Keratinocyte (primary cell): ENCODE measurements around the gene ITGA11. TPM values are rescaled to one million over a fixed set of nuclear protein-coding genes. Genes with fewer than 3 reads are reported as not detected.

ENCODE experiments used
- DNase-seq: peaks from one replicate; pipeline ENCODE4 v3.0.0-alpha.2; 2011; ENCODE audit warnings: low read depth, missing footprints, low spot score
- FAIRE-seq: peaks from 2 replicates; lab custom pipeline; 2011; peaks lifted over from hg19 to GRCh38; lab: Jason Lieb, UNC
- H2AFZ ChIP-seq: 2 replicates; pipeline ENCODE4 v1.6.0; 2012; ENCODE audit warnings: low read length, control low read depth, inconsistent platforms; ENCODE audit not compliant: control insufficient read depth
- H3K27ac ChIP-seq: 2 replicates; pipeline ENCODE4 v1.5.1; 2011; ENCODE audit warnings: low read length; ENCODE audit not compliant: control insufficient read depth, insufficient read depth
- H3K27me3 ChIP-seq: 3 replicates; pipeline ENCODE4 v1.6.0; 2011; ENCODE audit warnings: low read length; ENCODE audit not compliant: control insufficient read depth, insufficient read depth; ENCODE audit errors: extremely low read depth
- H3K36me3 ChIP-seq, 2 experiments: 2 replicates in 1 of 2; 3 replicates in 1 of 2; pipeline ENCODE4 v1.5.1; 2011; ENCODE audit warnings: low read length in 2 of 2, mild to moderate bottlenecking in 1 of 2; ENCODE audit not compliant: control insufficient read depth in 2 of 2, insufficient read depth in 2 of 2; ENCODE audit errors: extremely low read depth in 1 of 2
- H3K4me1 ChIP-seq: 3 replicates; pipeline ENCODE4 v1.5.1; 2011; ENCODE audit warnings: low read length; ENCODE audit not compliant: control insufficient read depth, insufficient read depth; ENCODE audit errors: extremely low read depth
- H3K4me2 ChIP-seq: 3 replicates; pipeline ENCODE4 v1.6.0; 2011; ENCODE audit warnings: low read depth, low read length; ENCODE audit not compliant: control insufficient read depth, insufficient read depth; ENCODE audit errors: extremely low read depth
- H3K4me3 ChIP-seq, 3 experiments: fragments of 200-600 bp in 1 of 3; sonication (generic) in 1 of 3; 2 replicates in 2 of 3; 3 replicates in 1 of 3; pipeline ENCODE4 v1.5.1; 2011 to 2016; ENCODE audit warnings: low read length in 3 of 3, mild to moderate bottlenecking in 3 of 3, control low read depth in 2 of 3, inconsistent platforms in 1 of 3, low read depth in 1 of 3, mixed read lengths in 1 of 3, mixed run types in 1 of 3, moderate library complexity in 1 of 3; ENCODE audit not compliant: control insufficient read depth in 2 of 3, insufficient read depth in 2 of 3; ENCODE audit errors: extremely low read depth in 1 of 3
- H3K79me2 ChIP-seq: 2 replicates; pipeline ENCODE4 v1.6.0; 2012; ENCODE audit warnings: low read length; ENCODE audit not compliant: control insufficient read depth, insufficient read depth
- H3K9ac ChIP-seq: 3 replicates; pipeline ENCODE4 v1.6.0; 2011; ENCODE audit warnings: low read length; ENCODE audit not compliant: control insufficient read depth, insufficient read depth; ENCODE audit errors: extremely low read depth
- H3K9me1 ChIP-seq: 3 replicates; pipeline ENCODE4 v1.6.0; 2011; ENCODE audit warnings: low read length; ENCODE audit not compliant: control insufficient read depth, insufficient read depth; ENCODE audit errors: extremely low read depth
- H3K9me3 ChIP-seq: 2 replicates; pipeline ENCODE4 v1.5.1; 2012; ENCODE audit warnings: low read depth, low read length; ENCODE audit not compliant: control insufficient read depth
- H4K20me1 ChIP-seq: 3 replicates; pipeline ENCODE4 v1.6.0; 2011; ENCODE audit warnings: low read length; ENCODE audit not compliant: control insufficient read depth, insufficient read depth; ENCODE audit errors: extremely low read depth
- CTCF ChIP-seq, 3 experiments: IDR thresholded peaks in 1 of 3; conservative IDR thresholded peaks in 1 of 3; optimal IDR thresholded peaks in 1 of 3; 2 replicates in 2 of 3; 3 replicates in 1 of 3; pipeline versions ENCODE3 to v1.5.1; 2011; ENCODE audit warnings: low read length in 3 of 3, mild to moderate bottlenecking in 3 of 3, moderate library complexity in 2 of 3, control low read depth in 1 of 3, inconsistent platforms in 1 of 3; ENCODE audit not compliant: insufficient read depth in 2 of 3; ENCODE audit errors: extremely low read depth in 1 of 3
- EZH2 ChIP-seq: IDR thresholded peaks from one replicate; pipeline ENCODE4 v1.6.1; 2012; ENCODE audit warnings: inconsistent platforms, mild to moderate bottlenecking, low read length, moderate library complexity
- dilution Hi-C: fragments of 300-500 bp; cut with MboI; formaldehyde crosslinking; loops from one replicate; pipeline ENCODE4 v1.7.0; 2020; ENCODE audit warnings: low sequenced_read_pairs; ENCODE audit not compliant: extremely low pct_ligation_motif_present
- polyA plus RNA-seq, 5 experiments: library from polyadenylated mRNA; depleted of rRNA in 3 of 5; stranded (reverse) in 3 of 5; stranded (forward) in 1 of 5; unstranded in 1 of 5; fragments of >200 nt; gene quantifications; 1 replicate in 1 of 5; 2 replicates in 3 of 5; 3 replicates in 1 of 5; pipeline versions ENCODE4 v1.2.1 to v1.2.3, GENCODE V29; 2011 to 2012; ENCODE audit warnings: missing spikeins in 2 of 5, low read depth in 1 of 5, low replicate concordance in 1 of 5

Gene ITGA11
- polyA plus RNA-seq, 1 donor (not counting 4 experiments of a cell fraction or from before 2014, with no cell fraction given), result not detected

GRCh38 chr15:68415501-68416157, 16.3 kb downstream of the ITGA11 start:
- Histone ChIP-seq H3K9me3 (no peaks in the 10 kb centered on the region), H3K36me3 (no peaks in the 10 kb centered on the region), H3K4me3 (no peak overlapping the region), H3K4me1 (no peaks in the 10 kb centered on the region), H3K4me2 (no peak overlapping the region), H3K9me1 (no peaks in the 10 kb centered on the region), H3K27ac (no peak overlapping the region), H3K9ac (no peak overlapping the region), H2AFZ (no peak overlapping the region), H3K27me3 (peaks cover 6% of the 10 kb centered on the region), H3K79me2 (no peaks in the 10 kb centered on the region), H4K20me1 (no peaks in the 10 kb centered on the region)
- dilution Hi-C loops, result no loop called here
- FAIRE-seq (no peak), DNase-seq (no peak)
- TF ChIP-seq EZH2 (no peak), CTCF (optimal IDR thresholded peaks at IDR 0.05 in 1 of 3, IDR thresholded peaks at IDR 0.05 in 1 of 3, conservative IDR thresholded peaks at IDR 0.05 in 1 of 3; ENCODE audit: extremely low read depth in 1 of 3, insufficient read depth in 2 of 3, low read length in 3 of 3) (no peak)

- no peak overlapping the region for H3K4me3 ChIP-seq
- H3K9ac ChIP-seq, result no peak overlapping the region
- dilution Hi-C loops, result no loop called here
- TF ChIP-seq EZH2 (no peak), CTCF (optimal IDR thresholded peaks at IDR 0.05 in 1 of 3, IDR thresholded peaks at IDR 0.05 in 1 of 3, conservative IDR thresholded peaks at IDR 0.05 in 1 of 3; ENCODE audit: extremely low read depth in 1 of 3, insufficient read depth in 2 of 3, low read length in 3 of 3) (no peak)
- no peak overlapping the region for H3K27ac ChIP-seq
- H2AFZ ChIP-seq, result no peak overlapping the region
- no peaks in the 10 kb centered on the region for H3K4me1 ChIP-seq
- DNase-seq, result no peak
- FAIRE-seq, result no peak
- H3K27me3 ChIP-seq, result peaks cover 3% of the 10 kb centered on the region
- H3K79me2 ChIP-seq, result no peaks in the 10 kb centered on the region
- no peaks in the 10 kb centered on the region for H4K20me1 ChIP-seq
- H3K4me2 ChIP-seq, result no peak overlapping the region
- no peaks in the 10 kb centered on the region for H3K9me1 ChIP-seq
- no peaks in the 10 kb centered on the region for H3K36me3 ChIP-seq
- no peaks in the 10 kb centered on the region for H3K9me3 ChIP-seq
Measured at GRCh38 chr15:68415061-68415460, 16.9 kb downstream of the ITGA11 start.
